ENCODE results near the gene OLFM2.

Gene OLFM2

GRCh38 chr19:9906475-9907087 is 29.7 kb downstream of the OLFM2 start:
- DNase-seq: no peak

GRCh38 chr19:9903336-9903735 is 33.0 kb downstream of the OLFM2 start:
- DNase-seq: no peak

GRCh38 chr19:9901642-9902041 is 34.7 kb downstream of the OLFM2 start:
- no peak for DNase-seq

GRCh38 chr19:9901020-9901419 is 35.3 kb downstream of the OLFM2 start:
- no peak for DNase-seq

DNA sequence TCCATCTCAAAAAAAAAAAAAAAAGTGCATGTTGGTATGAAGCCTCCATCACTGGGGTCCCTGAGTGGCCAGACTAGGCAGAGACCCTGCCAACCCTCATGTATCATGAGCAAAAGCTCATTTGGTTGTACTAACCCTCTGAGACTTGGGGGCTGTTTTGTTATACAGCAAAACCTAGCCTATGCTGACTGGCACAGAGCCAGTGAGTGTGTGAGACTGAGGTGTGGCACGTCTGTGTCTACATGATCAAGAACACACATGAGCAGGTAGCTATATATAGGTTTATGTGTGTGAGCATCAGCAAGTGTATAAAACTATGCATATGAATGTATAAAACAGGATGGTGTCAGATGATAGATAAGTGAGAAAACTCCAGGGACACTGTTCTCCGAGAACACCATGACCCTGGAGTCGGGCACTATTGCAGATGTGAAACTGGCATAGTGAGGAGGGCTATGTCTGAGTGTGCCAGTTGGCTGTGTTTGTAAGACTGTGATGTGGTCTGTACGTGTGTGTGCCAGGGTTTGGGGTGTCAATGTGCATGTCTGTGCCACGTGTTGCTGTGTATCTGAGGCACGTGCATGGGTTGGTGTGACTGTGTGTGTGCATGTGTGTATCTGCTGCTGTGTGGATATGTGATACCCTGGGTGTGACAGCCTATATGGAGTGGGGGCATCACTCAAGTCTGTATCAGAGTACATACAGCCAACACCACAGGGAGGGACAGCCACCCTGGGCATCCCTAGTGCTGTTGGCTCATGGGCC is 44.5 kb downstream of the OLFM2 start:
- no peak for DNase-seq

DNA sequence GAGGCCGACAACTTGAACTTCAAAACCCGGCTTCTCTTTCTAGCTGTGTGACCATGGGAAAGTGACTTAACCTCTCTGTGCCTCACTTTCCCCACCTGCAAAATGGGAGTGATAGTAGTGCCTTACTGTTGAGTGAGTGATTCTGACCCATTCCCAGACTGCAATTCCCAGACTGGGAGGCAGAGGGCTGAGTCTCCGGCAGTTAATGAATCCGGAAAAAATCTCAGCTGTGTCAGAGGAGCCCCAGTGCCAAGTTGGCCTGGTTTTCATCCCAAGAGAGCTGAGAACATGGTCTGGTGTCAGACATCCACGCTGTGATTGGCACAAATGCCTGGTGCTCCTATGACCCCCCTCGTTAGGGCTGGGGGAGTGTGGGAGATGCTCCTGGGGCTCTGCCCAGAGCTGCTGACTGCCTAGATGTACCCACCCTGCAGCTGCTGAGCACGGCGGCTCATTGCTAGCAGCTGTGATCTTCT is 51.2 kb downstream of the OLFM2 start:
- DNase-seq: peak; percentile 41

- DNase-seq: no peak
Measured at GRCh38 chr19:9883764-9884163, 52.6 kb downstream of the OLFM2 start.

DNA sequence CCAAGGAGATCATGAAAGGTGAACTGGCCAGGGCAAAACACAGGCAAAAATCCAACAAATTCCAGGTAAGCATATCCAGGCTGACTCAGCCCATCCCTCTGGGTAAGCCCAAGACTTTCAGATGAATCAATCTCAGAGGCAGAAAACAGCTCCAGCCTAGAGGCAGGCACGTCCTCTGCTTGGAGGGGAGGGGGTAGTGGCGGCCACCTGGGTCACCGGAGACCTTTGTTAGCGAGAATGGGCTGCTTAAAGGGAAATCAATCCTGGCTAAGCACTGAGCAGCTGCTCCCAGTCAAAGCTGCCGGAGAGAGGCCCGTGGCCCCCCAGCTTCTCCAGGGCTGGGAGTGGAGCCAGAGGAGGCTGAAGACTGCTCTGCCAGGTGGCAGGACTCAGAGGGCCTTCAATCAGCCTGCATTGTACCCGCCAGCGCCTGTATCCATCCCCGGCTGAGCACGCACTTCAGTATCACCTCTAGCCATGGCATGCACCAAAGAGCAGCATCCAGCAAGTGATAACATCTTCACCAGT is 53.0 kb downstream of the OLFM2 start:
- peak; percentile 16 for DNase-seq

DNA sequence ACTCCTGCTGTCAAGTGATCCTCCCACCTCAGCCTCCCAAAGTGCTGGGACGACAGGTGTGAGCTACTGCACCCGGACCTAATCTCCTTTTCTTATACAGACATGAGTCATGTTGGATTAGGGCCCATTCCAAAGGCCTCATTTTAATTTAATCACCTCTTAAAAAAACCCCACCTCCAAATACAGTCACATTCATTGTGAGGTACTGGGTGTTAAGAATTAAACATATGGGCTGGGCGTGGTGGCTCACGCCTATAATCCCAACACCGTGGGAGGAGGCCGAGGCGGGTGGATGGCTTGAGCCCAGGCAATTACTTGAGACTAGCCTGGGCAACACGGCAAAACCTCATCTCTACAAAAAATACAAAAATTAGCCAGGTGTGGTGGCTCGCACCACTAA is 54.6 kb downstream of the OLFM2 start:
- DNase-seq: peak; percentile 14

DNA sequence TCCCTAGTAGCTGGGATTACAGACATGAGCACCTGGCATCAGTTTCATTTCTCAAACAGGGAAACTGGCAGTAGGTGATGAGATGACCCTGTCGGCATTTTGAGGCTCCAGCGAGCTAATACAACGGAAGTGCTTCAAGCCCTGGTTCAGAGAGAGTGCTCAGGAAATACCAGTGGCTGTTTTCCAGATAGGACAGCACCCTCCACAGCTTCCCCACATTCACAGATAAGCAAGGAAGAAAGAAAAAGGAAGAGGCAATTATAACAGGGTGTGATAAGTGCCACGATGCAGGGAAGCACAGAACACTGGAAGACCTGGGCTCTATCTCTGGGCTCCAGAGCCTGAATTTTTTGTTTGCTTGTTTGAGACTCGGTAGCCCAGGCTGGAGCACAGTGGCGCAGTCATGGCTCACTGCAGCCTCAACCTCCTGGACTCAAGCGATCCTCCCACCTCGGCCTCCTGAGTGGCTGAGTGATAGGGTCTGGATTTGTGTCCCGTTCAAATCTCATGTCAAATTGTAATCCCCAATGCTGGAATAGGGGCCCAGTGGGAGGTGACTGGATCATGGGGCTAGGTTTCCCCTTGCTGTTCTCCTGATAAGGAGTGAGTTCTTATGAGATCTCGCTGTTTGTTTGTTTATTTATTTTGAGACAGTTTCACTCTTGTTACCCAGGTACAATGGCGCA is 57.7 kb downstream of the OLFM2 start:
- peak; percentile 37 for DNase-seq

DNA sequence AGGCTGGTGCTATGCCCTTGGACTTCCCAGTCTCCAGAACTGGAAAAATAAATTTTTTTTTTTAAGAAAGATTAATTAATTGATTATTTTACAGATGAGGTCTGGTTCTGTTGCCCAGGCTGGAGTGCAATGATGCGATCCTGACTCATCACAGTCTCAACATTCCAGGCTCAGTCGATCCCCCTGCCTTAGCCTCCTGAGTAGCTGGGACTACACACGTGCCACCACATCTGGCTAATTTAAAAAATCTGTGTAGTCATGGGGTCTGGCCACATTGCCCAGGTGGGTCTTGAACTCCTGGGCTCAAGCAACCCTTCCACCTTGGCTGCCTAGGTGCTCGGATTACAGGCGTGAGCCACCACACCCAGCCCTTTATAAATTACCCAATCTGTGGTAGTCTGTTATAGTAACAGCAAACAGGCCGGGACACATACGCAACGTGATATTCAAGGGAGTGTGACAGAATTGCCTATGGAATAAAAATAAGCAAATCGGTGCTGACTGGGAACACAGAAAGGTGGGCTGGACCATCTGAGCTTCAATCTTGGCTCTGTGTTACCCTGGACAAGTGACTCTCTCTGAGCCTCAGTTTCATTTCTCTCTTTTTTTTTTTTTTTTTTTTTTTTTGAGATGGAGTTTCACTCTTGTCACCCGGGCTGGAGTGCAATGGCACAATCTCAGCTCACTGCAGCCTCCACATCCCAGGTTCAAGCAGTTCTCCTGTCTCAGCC is 58.4 kb downstream of the OLFM2 start:
- peak; percentile 83 for DNase-seq

DNA sequence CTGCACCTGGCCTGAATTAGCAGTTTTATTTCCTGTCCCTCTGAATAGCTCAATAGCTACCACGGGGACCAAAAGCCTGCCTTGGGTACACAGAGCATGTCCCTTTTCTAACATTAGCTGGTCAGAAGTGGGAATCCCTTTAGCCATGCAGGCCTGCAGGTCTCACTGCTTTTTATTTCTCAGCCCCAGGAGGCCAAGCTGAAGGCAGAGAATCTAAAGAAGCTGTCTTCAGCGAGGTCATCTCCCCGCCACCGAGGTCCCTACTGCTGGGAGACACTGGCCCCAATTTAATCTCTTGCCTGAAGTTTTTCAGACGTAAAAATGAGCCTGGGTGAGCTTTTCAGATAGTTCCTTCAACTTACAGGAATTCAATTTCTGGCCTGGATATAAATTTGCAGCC is 60.5 kb downstream of the OLFM2 start:
- no peak for DNase-seq

- no peak for DNase-seq
Measured at GRCh38 chr19:9875031-9875627, 61.2 kb downstream of the OLFM2 start.

DNA sequence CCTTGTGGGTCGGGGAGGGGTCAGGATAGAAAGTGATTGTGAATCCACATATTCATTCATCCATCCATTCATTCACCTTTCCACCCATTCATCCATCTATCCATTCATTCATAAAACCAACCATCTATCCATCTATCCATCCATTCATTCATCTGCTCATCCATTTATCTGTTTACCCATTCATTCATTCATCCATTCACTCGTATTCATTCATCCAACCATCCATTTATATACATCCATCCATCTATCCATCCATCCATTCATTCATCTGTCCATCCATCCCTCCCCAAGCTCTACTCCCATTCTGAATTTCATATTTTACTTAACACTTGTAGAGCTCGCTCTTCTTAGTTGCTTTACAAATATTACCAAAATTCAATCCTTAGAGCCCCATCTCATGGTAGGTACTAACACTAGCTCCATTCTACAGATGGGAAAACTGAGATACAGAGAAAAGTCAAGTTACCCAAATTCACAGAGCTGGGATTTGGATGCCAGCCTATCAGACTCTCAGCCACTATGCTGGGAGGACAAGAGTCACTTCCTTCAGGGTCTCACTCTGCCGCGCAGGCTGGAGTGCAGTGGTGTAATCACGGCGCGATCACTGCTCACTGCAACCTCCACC is 63.6 kb downstream of the OLFM2 start:
- DNase-seq: no peak

GRCh38 chr19:9871626-9872338 is 64.5 kb downstream of the OLFM2 start:
- DNase-seq: no peak

DNA sequence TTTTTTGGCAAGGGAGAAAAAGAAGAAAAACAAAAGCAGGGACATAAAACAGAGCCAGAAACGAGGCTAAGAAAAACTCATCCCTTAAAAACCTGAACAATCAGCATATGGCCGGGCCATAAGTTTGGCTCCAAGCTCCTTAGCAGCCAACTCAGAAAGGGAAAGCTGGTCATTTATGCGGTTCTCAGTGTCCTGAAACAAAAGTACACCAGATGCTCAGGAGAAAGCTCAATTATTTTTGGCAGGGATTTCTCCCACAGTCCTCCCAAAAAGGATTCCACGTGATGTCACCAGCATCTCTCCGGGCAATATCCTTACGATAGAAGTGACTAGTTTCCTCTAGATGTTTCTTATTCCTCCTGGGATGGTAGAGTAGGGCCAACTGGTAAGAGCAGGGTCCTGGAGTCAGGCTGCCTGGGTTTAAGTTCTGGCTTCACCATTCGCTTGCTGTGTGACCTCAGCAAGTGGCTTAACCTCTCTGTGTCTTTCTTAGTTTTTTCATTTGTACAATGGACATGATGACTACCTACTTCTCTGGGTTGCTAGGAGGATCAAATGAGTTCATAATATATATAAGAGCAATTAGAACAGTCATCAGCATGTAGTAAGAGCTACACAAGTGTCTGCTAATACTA is 67.2 kb downstream of the OLFM2 start:
- DNase-seq: no peak

DNA sequence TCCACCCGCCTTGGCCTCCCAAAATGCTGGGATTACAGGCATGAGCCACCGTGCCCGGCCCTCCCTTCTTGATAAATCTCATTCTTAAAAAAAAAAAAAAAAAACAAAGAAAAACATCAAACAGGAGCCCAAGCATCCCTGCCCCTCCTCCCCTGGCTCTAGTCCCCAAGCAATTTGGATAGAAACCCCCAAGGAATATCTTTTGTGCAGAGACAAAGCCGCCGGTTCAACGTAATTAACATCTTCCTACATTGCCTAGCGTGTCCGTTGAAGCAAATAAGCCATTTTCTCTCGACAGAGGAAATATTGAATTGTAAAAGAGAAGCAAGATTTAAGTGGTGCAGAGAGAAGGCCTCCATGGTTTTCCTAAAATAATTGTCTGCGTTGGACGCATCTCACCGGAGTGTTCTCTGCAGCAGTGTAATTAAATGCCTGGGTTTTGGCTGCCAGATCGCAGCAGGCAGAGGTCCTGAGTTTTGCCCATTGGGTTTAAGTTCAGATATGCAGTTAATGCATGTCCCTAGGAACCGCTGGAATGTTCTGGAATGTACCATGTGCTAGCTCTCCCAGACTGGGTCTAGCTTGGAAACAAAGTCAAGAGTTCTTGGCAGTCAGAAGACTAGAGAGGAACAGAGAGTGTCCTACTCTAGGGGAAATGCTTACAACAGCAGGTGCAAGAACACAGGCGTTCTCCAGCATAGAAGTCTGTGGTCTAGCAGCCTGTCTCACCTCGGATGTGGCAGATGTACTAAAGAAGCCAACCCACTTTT is 70.4 kb downstream of the OLFM2 start:
- DNase-seq: no peak

DNA sequence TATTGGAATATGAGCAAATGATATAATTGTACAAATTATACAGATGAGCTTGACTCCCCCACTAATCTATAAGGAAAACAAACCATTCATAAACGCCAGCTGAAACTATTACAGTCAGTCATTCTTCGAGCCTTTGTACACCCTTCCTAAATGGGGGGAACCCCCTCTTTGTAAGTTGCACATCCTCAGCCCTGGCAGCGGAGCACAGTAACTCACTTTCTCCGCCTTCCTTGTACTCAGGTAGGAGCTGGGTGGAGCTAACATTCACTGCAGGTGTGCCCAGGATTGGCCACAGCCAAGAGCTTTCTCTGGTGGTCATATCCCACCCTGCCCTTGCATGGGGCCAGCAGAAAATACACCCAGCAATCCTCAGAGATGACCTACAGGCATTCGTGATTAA is 72.6 kb downstream of the OLFM2 start:
- DNase-seq: no peak

DNA sequence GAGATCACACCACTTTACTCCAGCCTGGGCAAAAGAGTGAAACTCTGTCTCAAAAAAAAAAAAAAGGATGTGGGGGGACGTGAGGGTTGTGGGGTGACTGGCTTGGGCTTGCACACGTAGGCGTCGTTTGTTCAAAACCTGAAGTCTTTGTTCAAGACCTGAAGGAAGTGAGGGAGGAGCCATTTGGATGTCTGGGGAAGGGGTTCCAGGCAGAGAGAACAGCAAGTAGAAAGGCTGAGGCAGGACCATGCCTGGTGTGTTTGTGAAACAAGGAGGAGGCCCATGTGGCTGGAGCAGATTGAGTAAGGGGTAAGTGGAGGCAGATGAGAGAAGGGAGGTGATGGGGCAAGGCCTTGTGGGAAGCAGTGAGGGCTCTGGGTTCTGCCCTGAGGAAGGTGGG is 73.4 kb downstream of the OLFM2 start:
- DNase-seq: no peak

- DNase-seq: no peak
Measured at GRCh38 chr19:9861503-9861902, 74.8 kb downstream of the OLFM2 start.
